Lung microvascular endothelial cell (primary cell): ENCODE measurements around the gene CD300C. TPM values are rescaled to one million over a fixed set of nuclear protein-coding genes. Genes with fewer than 3 reads are reported as not detected.
A peak's percentile ranks its signal among the peaks of the same experiment; 100 is the strongest.
"Not testable (repeated sequence)": the region's sequence is repeated elsewhere in the genome, so short reads cannot be mapped to it uniquely, and the experiment has no call there.

Source experiments
- DNase-seq, 2 donors: peaks; one replicate each; pipeline versions ENCODE4 v3.0.0 to v3.0.0-alpha.2; 2010; ENCODE audit warnings: low read depth in 2 of 2
- total RNA-seq: library from RNA; depleted of rRNA; stranded (reverse); fragments of >200 nt; gene quantifications from 2 replicates; pipeline ENCODE4 v1.2.1, GENCODE V29; 2014

The CD300C gene
- not detected in 2 replicates for total RNA-seq

GRCh38 chr17:74545843-74546230, at the start of gene CD300C:
Gene CD300C (minus strand): TSS chr17:74546115. CDS start chr17:74545782, 333 bp downstream.
- DNase-seq: no peak

- DNase-seq: no peak
These were observed 49.3 kb upstream of the CD300C start for GRCh38 chr17:74595037-74595750.

- no peak for DNase-seq
These were observed 46.4 kb upstream of the CD300C start, which contains the start of gene CD300LD for GRCh38 chr17:74592087-74592990. Gene CD300LD (minus strand): TSS chr17:74592283. CDS start chr17:74592202, 81 bp downstream.

GRCh38 chr17:74591503-74591902, 45.6 kb upstream of the CD300C start:
- DNase-seq: no peak

DNA sequence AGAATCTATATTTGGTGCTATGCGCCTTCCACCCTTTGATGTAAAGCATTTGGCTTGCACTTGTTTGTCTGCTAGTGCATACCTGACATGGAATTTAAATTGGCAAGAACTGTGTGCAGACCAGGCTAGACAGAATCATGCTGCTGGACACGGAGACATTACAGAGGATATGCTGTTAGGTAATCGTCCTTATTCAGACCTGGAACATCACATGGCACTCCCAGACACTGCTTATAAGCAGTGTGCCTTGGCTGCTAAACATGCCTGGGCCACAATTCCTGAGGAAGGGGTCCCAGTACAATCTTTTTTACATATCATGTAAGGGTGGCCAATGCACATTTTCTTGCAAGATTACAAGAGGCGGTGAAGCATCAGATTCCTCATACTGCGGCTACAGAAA, 39.8 kb upstream of the CD300C start:
- DNase-seq: no peak

- no peak for DNase-seq
These were observed 38.6 kb upstream of the CD300C start for GRCh38 chr17:74584292-74585060.

- no peak for DNase-seq
These were observed 36.7 kb upstream of the CD300C start for GRCh38 chr17:74582633-74583032.

DNA sequence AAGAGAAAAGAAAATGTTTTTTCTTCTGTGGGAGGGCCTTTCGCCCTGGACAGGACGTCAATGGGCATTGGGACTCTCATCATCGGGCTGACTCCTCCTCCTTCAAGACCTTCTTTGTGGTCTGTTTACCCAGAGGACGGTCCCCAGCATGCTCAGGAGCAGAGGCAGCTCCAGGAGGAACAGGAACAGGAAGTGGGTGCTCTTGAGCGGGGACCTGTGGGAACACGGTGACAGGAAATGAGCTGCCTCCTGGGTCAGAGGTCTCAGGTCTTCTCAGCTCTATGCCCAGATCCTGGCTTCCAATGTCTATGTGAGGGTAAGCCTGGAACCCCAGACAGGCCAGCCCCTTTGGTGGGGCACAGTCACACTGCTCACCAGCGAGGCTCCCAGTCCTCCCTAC, 34.0 kb upstream of the CD300C start:
- DNase-seq: no peak

GRCh38 chr17:74578979-74579378, 33.1 kb upstream of the CD300C start:
- DNase-seq: no peak

DNA sequence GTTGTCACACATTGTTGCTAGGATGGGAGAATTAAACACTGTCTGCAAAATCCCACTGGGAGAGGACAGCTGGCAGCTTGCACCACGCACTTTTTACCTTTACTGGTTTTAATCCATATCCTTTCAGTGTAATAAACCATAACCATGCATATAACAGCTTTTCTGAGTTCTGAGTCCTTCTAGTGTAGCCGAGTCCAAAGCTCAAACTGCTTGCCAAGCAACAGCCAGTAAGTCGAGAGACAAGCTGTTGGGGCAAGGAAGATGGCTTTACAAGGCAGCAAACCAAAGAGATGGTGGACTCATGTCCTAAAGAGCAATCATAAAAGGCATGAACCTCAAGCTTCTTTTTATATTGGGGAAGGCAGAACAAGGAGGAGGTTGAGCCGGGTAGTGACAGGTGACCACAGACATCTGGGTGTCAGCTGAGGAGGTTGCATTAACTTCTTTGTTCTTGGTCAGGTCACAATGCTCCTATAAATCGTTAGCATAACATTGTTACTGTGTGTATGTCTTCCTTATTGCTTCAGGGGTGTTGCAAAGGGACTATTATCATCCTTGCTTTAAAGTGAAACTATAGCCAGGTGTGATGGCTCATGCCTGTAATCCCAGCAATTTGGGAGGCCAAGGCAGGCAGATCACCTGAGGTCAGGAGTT, 28.7 kb upstream of the CD300C start:
- no peak for DNase-seq

DNA sequence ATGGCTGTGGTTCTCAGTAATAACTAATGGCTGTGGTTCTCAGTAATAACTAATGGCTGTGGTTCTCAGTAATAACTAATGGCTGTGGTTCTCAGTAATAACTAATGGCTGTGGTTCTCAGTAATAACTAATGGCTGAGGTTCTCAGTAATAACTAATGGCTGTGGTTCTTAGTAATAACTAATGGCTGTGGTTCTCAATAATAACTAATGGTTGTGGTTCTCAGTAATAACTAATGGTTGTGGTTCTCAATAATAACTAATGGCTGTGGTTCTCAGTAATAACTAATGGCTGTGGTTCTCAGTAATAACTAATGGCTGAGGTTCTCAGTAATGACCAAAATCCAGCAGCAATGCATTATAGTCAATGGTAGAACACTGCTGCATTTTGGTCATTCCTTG, 27.7 kb upstream of the CD300C start:
- DNase-seq: not testable (repeated sequence)

DNA sequence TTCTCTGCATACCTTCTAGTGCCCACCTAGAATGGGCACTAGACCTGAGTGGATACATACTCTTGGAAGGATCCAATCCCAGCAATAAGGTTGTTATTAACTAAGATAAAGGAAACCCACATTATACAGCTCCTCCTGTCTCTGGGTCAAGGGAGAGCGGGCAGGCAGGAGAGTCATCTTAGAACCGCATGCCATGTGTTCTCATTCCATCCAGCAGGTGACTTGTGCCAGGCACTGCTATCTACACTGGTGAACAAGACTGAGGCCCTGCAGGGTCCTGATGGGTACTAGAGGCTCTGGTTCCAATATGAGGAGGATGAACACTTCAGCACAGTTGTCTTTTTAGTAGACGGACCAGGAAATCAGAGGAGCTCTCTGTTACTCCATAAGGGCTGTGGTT, 27.3 kb upstream of the CD300C start:
- no peak for DNase-seq

GRCh38 chr17:74571621-74572270, 25.8 kb upstream of the CD300C start:
- DNase-seq: no peak

GRCh38 chr17:74569020-74570003, 23.4 kb upstream of the CD300C start:
- DNase-seq: peak in 1 of 2 donors; percentile 8

DNA sequence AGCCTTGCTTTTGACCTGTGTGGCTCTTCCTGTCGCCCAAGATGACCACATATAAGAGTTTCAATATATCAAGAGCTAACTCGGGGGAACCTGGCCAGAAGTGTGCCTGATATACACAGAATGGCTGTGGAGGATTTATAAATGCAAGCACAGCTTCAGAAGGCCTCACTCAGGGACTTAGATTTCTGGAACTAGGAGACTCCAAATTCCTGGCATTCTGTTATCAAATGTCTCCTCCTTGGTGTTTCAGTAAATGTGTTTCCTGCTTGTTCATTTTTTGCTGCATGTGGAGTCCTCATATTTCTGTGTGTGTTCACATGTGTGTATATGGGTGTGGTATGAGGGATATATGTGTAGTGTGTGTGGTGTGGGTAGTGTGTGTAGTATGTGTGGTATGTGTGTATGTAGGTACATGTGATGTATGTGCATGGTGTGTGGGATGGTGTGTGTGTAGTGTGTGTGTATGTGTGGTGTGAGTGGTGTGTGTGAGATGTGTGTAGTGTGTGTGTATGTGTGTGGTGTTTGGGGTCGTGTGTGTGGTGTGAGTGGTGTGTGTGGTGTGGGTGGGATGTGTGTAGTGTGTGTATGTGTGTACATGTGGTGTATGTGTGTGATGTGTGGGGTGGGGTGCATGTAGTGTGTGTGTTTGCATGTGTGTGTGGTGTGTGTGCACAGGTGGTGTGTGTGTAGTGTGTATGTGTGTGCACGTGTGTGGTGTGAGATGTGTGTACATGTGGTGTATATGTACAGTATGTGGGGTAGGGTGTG, 22.4 kb upstream of the CD300C start:
- no peak for DNase-seq

- DNase-seq: no peak
These were observed 21.5 kb upstream of the CD300C start, which contains the start of gene CD300H for GRCh38 chr17:74567397-74567796. Gene CD300H (minus strand): TSS chr17:74567509.

DNA sequence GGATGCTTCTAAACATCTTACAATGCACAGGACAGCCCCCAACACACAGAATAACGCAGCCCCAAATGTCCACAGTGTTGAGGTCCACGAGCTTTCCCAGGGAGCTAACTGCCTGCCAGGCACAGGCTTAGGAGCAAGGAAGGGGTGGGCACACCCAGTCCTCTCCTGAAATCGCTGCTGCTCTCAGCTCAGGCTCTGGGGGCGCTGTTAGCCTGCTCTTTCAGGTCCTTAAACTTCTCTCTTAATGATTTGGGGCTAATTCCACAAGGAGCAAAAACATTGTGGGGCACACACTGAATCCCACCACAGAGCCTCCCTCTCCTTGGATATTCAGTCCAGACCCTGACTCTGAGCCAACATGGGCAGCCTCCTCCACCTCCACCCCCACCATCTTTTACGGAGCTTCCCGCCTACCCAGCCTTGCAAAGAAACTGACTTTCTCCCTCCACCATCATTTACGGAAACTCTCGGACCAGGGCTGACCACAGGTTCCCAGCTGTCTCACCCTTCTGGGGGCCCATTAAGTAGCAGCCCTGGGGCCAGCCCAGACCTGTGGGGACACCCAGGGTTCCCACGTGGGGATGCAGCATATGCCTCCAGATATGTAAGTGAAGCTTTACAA, 20.3 kb upstream of the CD300C start:
- DNase-seq: peak; percentile 8 to 29

DNA sequence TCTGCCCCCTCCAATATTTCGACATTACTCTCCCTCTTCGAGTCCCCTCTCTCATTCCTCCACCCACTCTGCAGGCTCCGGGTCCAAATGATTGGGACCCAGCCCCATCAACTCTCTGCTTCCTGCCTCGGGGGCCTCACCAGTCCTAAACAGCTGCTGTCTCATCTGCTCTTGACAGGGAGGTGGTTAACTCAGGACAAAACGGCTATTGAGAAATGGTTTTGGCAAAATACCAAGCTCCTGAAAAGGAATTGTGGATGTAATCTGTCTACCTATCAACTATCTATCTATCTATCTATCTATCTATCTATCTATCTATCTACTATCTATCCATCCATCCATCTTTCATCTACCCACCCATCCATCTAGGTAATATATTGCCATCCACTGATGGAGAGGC, 19.2 kb upstream of the CD300C start:
- DNase-seq: no peak
